ENCODE measurements around the gene RAB3C.

RAB3C gene

DNA sequence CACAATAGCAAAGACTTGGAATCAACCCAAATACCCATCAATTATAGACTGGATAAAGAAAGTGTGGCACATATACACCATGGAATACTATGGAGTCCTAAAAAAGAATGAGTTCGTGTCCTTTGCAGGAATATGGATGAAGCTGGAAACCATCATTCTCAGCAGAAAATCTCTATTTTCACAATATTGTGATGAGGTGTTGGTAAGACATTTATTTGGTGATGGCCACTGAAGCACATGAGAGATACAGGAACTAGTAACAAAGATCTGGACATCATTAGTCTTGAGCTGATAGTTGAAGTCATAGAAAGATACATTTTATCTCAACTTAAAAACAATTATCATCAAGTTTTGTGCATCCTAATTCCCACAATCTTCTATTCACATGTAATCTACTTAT, 70.6 kb downstream of the RAB3C start:
- H3K36me3 ChIP-seq (ENCODE audit: insufficient read depth, low read length) = no peaks in the 10 kb centered on the region
- H3K4me2 ChIP-seq (ENCODE audit: low read depth, low read length, poor library complexity, severe bottlenecking) = no peak overlapping the region
- no peaks in the 10 kb centered on the region for H3K79me2 ChIP-seq (ENCODE audit: insufficient read depth, low read length)
- H3K4me3 ChIP-seq (ENCODE audit: low read length, poor library complexity, severe bottlenecking) = no peak overlapping the region
- H4K20me1 ChIP-seq (ENCODE audit: insufficient read depth, low read length, poor library complexity, severe bottlenecking) = no peaks in the 10 kb centered on the region
- H3K9ac ChIP-seq (ENCODE audit: low read depth, low read length, poor library complexity, severe bottlenecking) = no peak overlapping the region
- no peaks in the 10 kb centered on the region for H3K9me3 ChIP-seq (ENCODE audit: insufficient read depth, low read depth, low read length)
- H3K9me2 ChIP-seq (replicated peaks; ENCODE audit: low read depth, low read length) = no peaks in the 10 kb centered on the region
- TF ChIP-seq, protein P1, sequence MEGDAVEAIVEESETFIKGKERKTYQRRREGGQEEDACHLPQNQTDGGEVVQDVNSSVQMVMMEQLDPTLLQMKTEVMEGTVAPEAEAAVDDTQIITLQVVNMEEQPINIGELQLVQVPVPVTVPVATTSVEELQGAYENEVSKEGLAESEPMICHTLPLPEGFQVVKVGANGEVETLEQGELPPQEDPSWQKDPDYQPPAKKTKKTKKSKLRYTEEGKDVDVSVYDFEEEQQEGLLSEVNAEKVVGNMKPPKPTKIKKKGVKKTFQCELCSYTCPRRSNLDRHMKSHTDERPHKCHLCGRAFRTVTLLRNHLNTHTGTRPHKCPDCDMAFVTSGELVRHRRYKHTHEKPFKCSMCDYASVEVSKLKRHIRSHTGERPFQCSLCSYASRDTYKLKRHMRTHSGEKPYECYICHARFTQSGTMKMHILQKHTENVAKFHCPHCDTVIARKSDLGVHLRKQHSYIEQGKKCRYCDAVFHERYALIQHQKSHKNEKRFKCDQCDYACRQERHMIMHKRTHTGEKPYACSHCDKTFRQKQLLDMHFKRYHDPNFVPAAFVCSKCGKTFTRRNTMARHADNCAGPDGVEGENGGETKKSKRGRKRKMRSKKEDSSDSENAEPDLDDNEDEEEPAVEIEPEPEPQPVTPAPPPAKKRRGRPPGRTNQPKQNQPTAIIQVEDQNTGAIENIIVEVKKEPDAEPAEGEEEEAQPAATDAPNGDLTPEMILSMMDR (conservative IDR thresholded peaks at IDR 0.05; ENCODE audit: low read length) = no peak
- TF ChIP-seq EZH2phosphoT487 (IDR thresholded peaks at IDR 0.05; ENCODE audit: borderline replicate concordance) = no peak
- no peaks in the 10 kb centered on the region for H3F3A ChIP-seq (ENCODE audit: low read depth)
- no peaks in the 10 kb centered on the region for H3K27me3 ChIP-seq (ENCODE audit: insufficient read depth, low read length, poor library complexity, severe bottlenecking)
- H3K4me1 ChIP-seq (ENCODE audit: insufficient read depth, low read length, poor library complexity, severe bottlenecking) = no peaks in the 10 kb centered on the region
- no peak overlapping the region for H2AFZ ChIP-seq (ENCODE audit: low read length)

DNA sequence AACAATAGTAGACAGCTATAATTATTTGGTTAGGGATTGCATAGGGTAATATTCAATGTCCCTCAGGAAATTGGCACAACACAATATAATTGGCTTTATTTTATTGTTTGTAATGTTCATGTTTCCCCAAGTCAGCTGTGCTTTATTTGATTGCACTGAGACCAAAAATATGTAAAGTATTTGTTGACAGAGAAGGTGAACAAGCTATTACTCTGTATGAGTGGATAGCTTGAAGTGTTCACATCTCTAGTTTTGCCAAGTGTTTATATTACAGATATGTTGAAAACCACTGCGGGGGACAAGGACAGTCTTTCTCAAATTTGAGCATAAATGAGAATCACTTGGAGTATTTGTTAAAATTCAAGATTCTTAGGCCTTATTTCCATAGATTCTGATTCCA, 83.3 kb downstream of the RAB3C start:
- H3K4me2 ChIP-seq (ENCODE audit: low read depth, low read length, poor library complexity, severe bottlenecking) = no peak overlapping the region
- H4K20me1 ChIP-seq (ENCODE audit: insufficient read depth, low read length, poor library complexity, severe bottlenecking) = no peaks in the 10 kb centered on the region
- no peaks in the 10 kb centered on the region for H3K79me2 ChIP-seq (ENCODE audit: insufficient read depth, low read length)
- H3K4me3 ChIP-seq (ENCODE audit: low read length, poor library complexity, severe bottlenecking) = no peak overlapping the region
- H3K9me3 ChIP-seq (ENCODE audit: insufficient read depth, low read depth, low read length) = no peaks in the 10 kb centered on the region
- no peak overlapping the region for H2AFZ ChIP-seq (ENCODE audit: low read length)
- no peaks in the 10 kb centered on the region for H3K27me3 ChIP-seq (ENCODE audit: insufficient read depth, low read length, poor library complexity, severe bottlenecking)
- H3K9ac ChIP-seq (ENCODE audit: low read depth, low read length, poor library complexity, severe bottlenecking) = no peak overlapping the region
- H3K36me3 ChIP-seq (ENCODE audit: insufficient read depth, low read length) = no peaks in the 10 kb centered on the region
- no peaks in the 10 kb centered on the region for H3F3A ChIP-seq (ENCODE audit: low read depth)
- no peak for TF ChIP-seq EZH2phosphoT487 (IDR thresholded peaks at IDR 0.05; ENCODE audit: borderline replicate concordance)
- TF ChIP-seq, protein P1 (conservative IDR thresholded peaks at IDR 0.05; ENCODE audit: low read length) = no peak
- no peaks in the 10 kb centered on the region for H3K4me1 ChIP-seq (ENCODE audit: insufficient read depth, low read length, poor library complexity, severe bottlenecking)
- H3K9me2 ChIP-seq (replicated peaks; ENCODE audit: low read depth, low read length) = 0 out of 2 replicates have a peak, but pooled peaks cover 3% of the 10 kb centered on the region

DNA sequence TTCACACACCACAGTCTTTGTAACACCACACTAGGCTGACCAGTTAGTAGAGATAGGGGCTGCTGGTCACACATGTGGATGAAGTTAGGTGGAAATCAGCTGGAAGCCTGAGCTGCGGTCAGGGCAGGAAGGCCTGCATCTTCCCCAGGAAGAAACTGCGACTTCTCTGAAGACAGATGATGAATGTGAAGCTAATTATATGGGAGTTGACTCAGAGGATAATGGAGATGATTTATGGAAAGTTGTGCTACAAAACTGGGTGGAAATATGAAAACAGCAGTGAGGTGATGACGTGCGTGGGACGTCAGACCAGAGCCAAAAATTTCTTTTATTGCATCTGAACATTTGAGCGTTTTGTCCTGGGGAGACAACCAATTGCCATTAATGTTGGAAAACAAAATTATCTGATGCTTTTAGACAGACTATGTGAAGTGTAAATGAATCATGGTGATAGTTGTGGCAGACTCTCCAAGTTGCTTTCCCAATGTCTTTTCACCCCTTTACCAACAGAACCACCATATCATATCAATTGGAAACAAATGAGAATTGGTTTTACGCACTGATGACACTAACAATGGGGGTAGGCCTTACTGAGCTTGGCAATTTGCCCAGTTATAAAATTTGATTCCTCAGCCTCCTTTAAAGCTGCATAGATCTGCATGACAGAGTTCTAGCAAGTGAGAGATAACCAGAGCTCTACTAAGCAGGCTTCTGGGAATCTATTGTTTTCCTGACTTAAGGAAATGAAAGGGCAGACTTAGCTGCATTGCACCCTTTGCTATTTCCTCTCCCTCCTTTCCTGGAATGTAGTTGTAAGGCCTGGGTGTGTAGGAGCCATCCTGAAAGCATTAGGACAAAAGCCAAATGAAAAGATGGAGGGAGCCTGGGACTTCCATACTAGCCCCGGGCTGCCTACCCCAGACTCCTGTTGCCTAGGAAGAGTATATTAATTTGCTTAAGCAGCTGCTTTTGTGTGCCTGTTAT, 84.0 kb downstream of the RAB3C start:
- Histone ChIP-seq H3K4me1 (ENCODE audit: insufficient read depth, low read length, poor library complexity, severe bottlenecking) (no peaks in the 10 kb centered on the region), H3K36me3 (ENCODE audit: insufficient read depth, low read length) (no peaks in the 10 kb centered on the region), H3K27me3 (ENCODE audit: insufficient read depth, low read length, poor library complexity, severe bottlenecking) (no peaks in the 10 kb centered on the region), H3K79me2 (ENCODE audit: insufficient read depth, low read length) (no peaks in the 10 kb centered on the region), H3F3A (ENCODE audit: low read depth) (no peaks in the 10 kb centered on the region), H2AFZ (ENCODE audit: low read length) (no peak overlapping the region), H3K9ac (ENCODE audit: low read depth, low read length, poor library complexity, severe bottlenecking) (no peak overlapping the region), H3K4me2 (ENCODE audit: low read depth, low read length, poor library complexity, severe bottlenecking) (no peak overlapping the region), H3K9me3 (ENCODE audit: insufficient read depth, low read depth, low read length) (no peaks in the 10 kb centered on the region), H3K4me3 (ENCODE audit: low read length, poor library complexity, severe bottlenecking) (no peak overlapping the region), H4K20me1 (ENCODE audit: insufficient read depth, low read length, poor library complexity, severe bottlenecking) (no peaks in the 10 kb centered on the region), H3K9me2 (replicated peaks; ENCODE audit: low read depth, low read length) (0 out of 2 replicates have a peak, but pooled peaks cover 3% of the 10 kb centered on the region)
- no peak for TF ChIP-seq EZH2phosphoT487 (IDR thresholded peaks at IDR 0.05; ENCODE audit: borderline replicate concordance)
- TF ChIP-seq, protein P1 (conservative IDR thresholded peaks at IDR 0.05; ENCODE audit: low read length) = no peak
